Activated T-cell treated with anti-CD3 and anti-CD28 coated beads, Interleukin-2, amount 50 U/mL, for 4 hours (primary cell): Measurements from ENCODE around the gene SFR1. TPM values are rescaled to one million over a fixed set of nuclear protein-coding genes. Genes with fewer than 3 reads are reported as not detected.

ENCODE experiments used
- ATAC-seq, 2 donors: fragments of 200-7000 bp; cut with Tn5 transposase; one replicate each; pipeline ENCODE4 v1.10.0; 2021
- DNase-seq: peaks from one replicate; pipeline ENCODE4 v3.0.0-alpha.2; 2020
- H3K27me3 Mint-ChIP-seq: one replicate; pipeline ENCODE4 v1.8.0; 2021; ENCODE audit warnings: low read depth, mixed read lengths
- H3K36me3 Mint-ChIP-seq: one replicate; pipeline ENCODE4 v1.8.0; 2022; ENCODE audit warnings: mixed read lengths; ENCODE audit not compliant: insufficient read depth
- H3K4me1 Mint-ChIP-seq: one replicate; pipeline ENCODE4 v1.8.0; 2021; ENCODE audit warnings: low read depth, mixed read lengths
- H3K4me3 Mint-ChIP-seq: one replicate; pipeline ENCODE4 v1.8.0; 2021; ENCODE audit warnings: mild to moderate bottlenecking, moderate library complexity, mixed read lengths
- H3K9me3 Mint-ChIP-seq: one replicate; pipeline ENCODE4 v1.8.0; 2021; ENCODE audit warnings: mixed read lengths
- total RNA-seq, 3 donors: library from RNA; stranded (reverse); gene quantifications; one replicate each; pipeline ENCODE4 v1.2.1, GENCODE V29; 2021

Gene SFR1, protein sequence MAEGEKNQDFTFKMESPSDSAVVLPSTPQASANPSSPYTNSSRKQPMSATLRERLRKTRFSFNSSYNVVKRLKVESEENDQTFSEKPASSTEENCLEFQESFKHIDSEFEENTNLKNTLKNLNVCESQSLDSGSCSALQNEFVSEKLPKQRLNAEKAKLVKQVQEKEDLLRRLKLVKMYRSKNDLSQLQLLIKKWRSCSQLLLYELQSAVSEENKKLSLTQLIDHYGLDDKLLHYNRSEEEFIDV
- 10 to 100 TPM in 2 of 3 donors, 1 to 10 TPM in 1; 9.4 to 12.3 (median 11.9) TPM for total RNA-seq

GRCh38 chr10:104121485-104122224 lies at the start of gene SFR1:
SFR1 (plus strand) TSS chr10:104122171; CDS start chr10:104122184, 13 bp downstream.
- peak; percentile 98 for DNase-seq
- Mint-ChIP-seq H3K36me3 (peaks cover 4% of the 10 kb centered on the region), H3K4me1 (peaks cover 37% of the 10 kb centered on the region), H3K4me3 (peak within 1 kb of the TSS; percentile 91), H3K9me3 (no peaks in the 10 kb centered on the region), H3K27me3 (no peaks in the 10 kb centered on the region)
- peak; percentile 89 to 92 for ATAC-seq

GRCh38 chr10:104072786-104073185 lies 49.2 kb upstream of the SFR1 start:
- Mint-ChIP-seq H3K9me3 (no peaks in the 10 kb centered on the region), H3K27me3 (no peaks in the 10 kb centered on the region), H3K4me1 (no peaks in the 10 kb centered on the region), H3K4me3 (no peak overlapping the region), H3K36me3 (no peaks in the 10 kb centered on the region)
- no peak for DNase-seq
- ATAC-seq = no peak

DNA sequence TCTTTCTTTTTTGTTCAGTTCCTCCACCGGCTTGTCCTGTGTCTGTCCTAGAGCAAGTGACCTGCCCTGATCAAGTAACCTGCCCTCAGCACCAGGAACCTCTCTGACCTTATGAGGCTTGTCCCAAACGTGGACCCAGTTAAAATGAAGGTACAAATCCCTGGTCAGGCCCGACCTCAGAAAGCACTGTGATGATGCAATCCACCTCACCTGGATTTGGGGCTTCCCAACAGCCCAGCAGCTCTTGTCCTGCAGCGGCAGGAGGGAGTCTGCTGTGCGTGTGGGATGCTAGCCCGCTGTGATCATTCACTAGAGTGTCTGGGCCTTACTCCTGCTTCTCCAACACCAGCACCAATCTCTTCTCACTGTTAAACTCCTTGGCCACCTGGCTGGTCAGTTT lies 47.5 kb upstream of the SFR1 start:
- H3K4me3 Mint-ChIP-seq = no peak overlapping the region
- no peaks in the 10 kb centered on the region for H3K27me3 Mint-ChIP-seq
- ATAC-seq (no peak), DNase-seq (no peak)
- H3K36me3 Mint-ChIP-seq = no peaks in the 10 kb centered on the region
- no peaks in the 10 kb centered on the region for H3K9me3 Mint-ChIP-seq
- no peaks in the 10 kb centered on the region for H3K4me1 Mint-ChIP-seq

DNA sequence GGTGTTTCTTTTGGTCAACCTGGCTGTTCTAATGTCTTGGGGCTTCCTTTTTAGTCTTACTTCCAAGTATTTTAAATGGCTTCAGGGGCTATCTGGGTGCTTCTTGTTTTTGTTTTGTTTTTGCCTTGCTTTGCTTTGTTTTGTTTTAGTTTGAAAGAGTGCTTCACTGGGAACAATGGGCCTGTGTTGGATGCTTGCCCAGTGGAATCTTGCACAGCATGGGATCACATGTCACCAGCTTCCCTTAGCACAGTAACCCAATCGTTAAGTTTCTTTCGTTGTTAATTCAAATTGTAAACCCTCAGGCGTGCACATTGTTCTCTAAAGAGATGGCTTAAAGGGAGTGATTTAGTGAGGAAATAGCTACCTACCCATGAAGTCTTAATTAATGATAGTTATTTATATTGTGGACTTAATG lies 45.2 kb upstream of the SFR1 start:
- DNase-seq = no peak
- no peaks in the 10 kb centered on the region for H3K4me1 Mint-ChIP-seq

DNA sequence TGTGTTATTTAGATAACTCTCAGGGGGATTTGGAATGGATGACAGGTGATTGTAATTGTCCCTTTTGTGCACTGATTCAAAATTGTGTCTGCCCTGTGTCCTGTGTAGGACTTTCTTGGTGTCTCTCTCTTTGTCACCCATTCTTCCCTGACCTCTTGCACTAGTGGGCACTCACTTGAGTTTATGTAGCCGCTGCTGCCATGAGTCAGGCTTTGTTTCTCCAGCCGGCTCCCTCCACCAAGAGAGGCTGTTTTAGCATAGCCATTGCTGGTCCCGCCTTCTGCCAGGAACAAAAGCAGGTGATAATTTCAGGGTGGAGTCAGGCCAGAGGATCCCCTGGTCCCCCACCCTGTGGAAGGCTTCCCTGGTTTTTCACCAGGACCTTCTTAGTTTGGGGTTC lies 44.7 kb upstream of the SFR1 start:
- DNase-seq (no peak), ATAC-seq (no peak)
- no peaks in the 10 kb centered on the region for H3K4me1 Mint-ChIP-seq
- no peak overlapping the region for H3K4me3 Mint-ChIP-seq
- H3K9me3 Mint-ChIP-seq = no peaks in the 10 kb centered on the region
- H3K27me3 Mint-ChIP-seq = no peaks in the 10 kb centered on the region
- no peaks in the 10 kb centered on the region for H3K36me3 Mint-ChIP-seq

More for the DNA sequence above, 45.2 kb upstream of the SFR1 start:
- H3K4me3 Mint-ChIP-seq = no peak overlapping the region
- ATAC-seq = no peak
- no peaks in the 10 kb centered on the region for H3K36me3 Mint-ChIP-seq
- no peaks in the 10 kb centered on the region for H3K27me3 Mint-ChIP-seq
- H3K9me3 Mint-ChIP-seq = no peaks in the 10 kb centered on the region

GRCh38 chr10:104077663-104078151 lies 44.3 kb upstream of the SFR1 start:
- Mint-ChIP-seq H3K9me3 (no peaks in the 10 kb centered on the region), H3K27me3 (no peaks in the 10 kb centered on the region), H3K4me3 (no peak overlapping the region), H3K4me1 (no peaks in the 10 kb centered on the region), H3K36me3 (no peaks in the 10 kb centered on the region)
- DNase-seq = no peak
- ATAC-seq = no peak

DNA sequence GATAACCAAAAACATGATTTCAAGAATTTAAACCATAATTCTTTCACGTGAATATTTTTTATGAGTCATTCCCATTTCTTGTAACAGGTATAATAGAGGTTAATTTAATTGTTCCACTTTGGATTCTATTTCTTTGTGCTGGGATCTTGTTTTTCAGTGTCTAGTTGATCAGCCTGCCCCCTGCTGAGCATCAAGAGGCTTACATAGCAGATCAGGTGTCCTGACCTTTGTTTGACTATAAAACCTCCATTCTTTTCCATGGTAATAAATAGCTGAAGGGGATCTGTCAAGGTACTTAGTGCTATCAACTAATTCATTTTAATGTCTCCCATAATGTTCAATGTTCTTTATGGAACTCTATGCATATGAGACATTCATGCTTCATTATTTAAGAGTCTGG lies 41.2 kb upstream of the SFR1 start:
- ATAC-seq (no peak), DNase-seq (no peak)
- H3K27me3 Mint-ChIP-seq = no peaks in the 10 kb centered on the region
- H3K4me3 Mint-ChIP-seq = no peak overlapping the region
- no peaks in the 10 kb centered on the region for H3K4me1 Mint-ChIP-seq
- H3K9me3 Mint-ChIP-seq = no peaks in the 10 kb centered on the region
- no peaks in the 10 kb centered on the region for H3K36me3 Mint-ChIP-seq

DNA sequence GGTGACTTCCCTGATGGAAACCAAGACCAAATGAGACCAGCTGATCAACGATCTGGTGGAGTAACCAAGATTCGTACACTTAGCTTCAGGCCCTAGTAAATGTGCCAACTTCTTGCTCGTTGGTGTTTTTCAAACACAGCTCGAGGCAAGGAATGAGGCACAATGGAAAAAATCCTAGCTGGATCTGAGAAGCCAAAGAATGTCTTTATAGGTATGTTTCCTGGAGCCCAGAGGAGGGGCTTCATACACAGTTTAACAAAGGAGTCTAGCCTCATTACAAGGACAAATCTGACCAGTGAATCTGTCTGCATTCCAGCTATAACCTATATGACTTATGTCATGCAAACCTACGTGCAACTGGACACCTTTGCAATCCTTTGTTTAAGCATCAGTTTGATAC lies 40.0 kb upstream of the SFR1 start:
- H3K27me3 Mint-ChIP-seq = no peaks in the 10 kb centered on the region
- DNase-seq (no peak), ATAC-seq (no peak)
- H3K36me3 Mint-ChIP-seq = no peaks in the 10 kb centered on the region
- H3K4me3 Mint-ChIP-seq = no peak overlapping the region
- no peaks in the 10 kb centered on the region for H3K4me1 Mint-ChIP-seq
- H3K9me3 Mint-ChIP-seq = no peaks in the 10 kb centered on the region

DNA sequence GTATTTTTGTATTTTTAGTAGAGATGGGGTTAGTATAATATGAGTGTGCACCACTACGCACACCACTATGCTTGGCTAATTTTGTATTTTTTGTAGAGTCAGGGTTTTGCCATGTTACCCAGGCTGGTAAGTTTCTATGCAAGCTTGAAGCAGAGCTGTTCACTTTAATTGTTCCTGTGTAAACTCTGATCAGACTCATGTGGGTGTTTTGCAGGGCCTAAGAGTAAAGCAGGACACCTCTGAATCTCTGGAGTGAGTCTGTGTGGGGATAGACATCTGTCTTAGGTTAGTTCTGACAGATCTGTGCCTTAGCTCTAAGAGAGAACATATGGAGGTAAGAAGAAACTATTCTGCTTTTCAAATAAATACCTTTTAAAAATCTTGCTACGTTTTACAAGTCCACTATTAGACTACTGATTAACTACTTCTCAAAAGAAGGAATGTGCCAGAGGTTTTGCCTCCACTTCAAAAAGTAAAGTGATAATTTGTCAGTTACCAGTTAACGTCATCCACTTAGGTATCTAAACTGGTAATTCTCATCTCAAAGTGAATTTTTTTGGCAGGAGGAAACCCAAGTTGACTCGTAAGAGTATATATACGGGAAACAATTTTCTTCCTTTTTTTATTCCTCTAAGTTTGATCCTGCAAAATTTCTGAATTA lies 37.4 kb upstream of the SFR1 start:
- ATAC-seq (no peak), DNase-seq (no peak)
- no peaks in the 10 kb centered on the region for H3K36me3 Mint-ChIP-seq
- H3K4me3 Mint-ChIP-seq = no peak overlapping the region
- H3K9me3 Mint-ChIP-seq = no peaks in the 10 kb centered on the region
- H3K27me3 Mint-ChIP-seq = no peaks in the 10 kb centered on the region
- H3K4me1 Mint-ChIP-seq = no peaks in the 10 kb centered on the region

GRCh38 chr10:104085801-104086400 lies 36.1 kb upstream of the SFR1 start, which contains the start of gene COL17A1:
COL17A1 (minus strand) TSS chr10:104085880; CDS start chr10:104080673, 5,207 bp downstream.
- Mint-ChIP-seq H3K9me3 (no peaks in the 10 kb centered on the region), H3K4me1 (no peaks in the 10 kb centered on the region), H3K4me3 (no peak within 1 kb of the TSS), H3K27me3 (no peaks in the 10 kb centered on the region), H3K36me3 (no peaks in the 10 kb centered on the region)
- no peak for DNase-seq
- no peak for ATAC-seq

DNA sequence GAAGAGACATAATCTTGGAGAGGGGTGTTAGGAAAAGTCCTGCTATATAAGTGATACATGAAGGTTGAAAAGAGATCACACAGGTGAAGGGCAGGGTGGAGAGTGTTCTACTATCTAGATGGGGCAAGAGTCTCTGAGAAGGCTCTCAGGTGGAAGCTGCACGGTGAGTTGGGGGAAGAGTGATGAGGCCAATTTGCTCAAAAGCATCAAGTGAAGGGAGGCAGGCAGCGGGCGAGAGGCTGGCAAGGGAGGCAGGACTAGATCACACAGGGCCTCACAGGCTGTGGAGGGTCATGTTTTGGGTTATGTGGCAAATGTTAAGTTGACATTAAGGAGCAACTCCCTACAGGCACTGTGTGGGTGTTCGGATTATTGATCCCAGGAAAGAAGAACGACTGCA lies 33.7 kb upstream of the SFR1 start:
- Mint-ChIP-seq H3K9me3 (no peaks in the 10 kb centered on the region), H3K4me3 (no peak overlapping the region), H3K4me1 (no peaks in the 10 kb centered on the region), H3K27me3 (no peaks in the 10 kb centered on the region), H3K36me3 (no peaks in the 10 kb centered on the region)
- no peak for DNase-seq
- ATAC-seq = no peak

GRCh38 chr10:104089621-104090020 lies 32.4 kb upstream of the SFR1 start:
- H3K4me3 Mint-ChIP-seq = no peak overlapping the region
- no peaks in the 10 kb centered on the region for H3K27me3 Mint-ChIP-seq
- ATAC-seq (no peak), DNase-seq (no peak)
- H3K36me3 Mint-ChIP-seq = no peaks in the 10 kb centered on the region
- H3K4me1 Mint-ChIP-seq = peaks cover 7% of the 10 kb centered on the region
- peaks cover 4% of the 10 kb centered on the region for H3K9me3 Mint-ChIP-seq

DNA sequence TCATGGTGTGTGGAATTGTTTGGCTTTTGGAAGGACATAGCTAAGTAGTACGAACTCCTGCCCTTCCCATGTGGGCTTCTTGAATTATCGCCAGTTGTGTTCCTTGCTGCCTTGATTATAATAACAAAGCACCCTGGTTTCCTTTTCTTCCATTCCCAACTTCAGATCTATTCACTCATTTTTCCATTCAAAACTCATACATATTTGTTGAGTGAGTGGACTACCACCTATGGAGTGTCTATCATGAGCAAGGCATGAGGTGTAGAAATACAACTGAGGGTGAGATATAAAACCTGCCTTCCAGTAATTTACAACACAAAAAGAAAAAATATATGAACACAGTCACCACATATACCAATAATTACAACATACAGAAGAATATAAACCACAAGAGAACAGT lies 31.4 kb upstream of the SFR1 start:
- Mint-ChIP-seq H3K4me3 (no peak overlapping the region), H3K27me3 (no peaks in the 10 kb centered on the region), H3K36me3 (no peaks in the 10 kb centered on the region), H3K4me1 (peaks cover 9% of the 10 kb centered on the region), H3K9me3 (peaks cover 4% of the 10 kb centered on the region)
- no peak for ATAC-seq
- no peak for DNase-seq

DNA sequence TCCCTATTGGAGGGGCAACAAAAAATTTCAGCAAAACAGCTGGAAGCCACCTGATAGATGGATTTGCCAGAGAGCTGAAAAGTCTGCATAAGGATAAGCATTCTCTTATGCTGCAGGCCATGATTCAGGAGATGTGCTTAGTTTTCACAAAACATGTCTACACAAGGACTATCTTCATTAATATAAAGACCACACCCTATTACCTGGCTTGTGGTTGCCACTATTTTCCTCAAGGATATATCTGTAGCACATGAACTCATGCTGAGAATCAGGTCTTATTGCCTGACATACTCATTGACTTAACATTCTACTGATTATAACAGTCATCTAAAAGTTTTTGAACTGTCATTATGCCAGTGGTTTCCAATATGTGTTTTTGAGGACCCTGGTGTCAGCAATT lies 29.2 kb upstream of the SFR1 start:
- Mint-ChIP-seq H3K36me3 (no peaks in the 10 kb centered on the region), H3K4me3 (no peak overlapping the region), H3K27me3 (peaks cover 6% of the 10 kb centered on the region), H3K9me3 (peaks cover 4% of the 10 kb centered on the region), H3K4me1 (peaks cover 9% of the 10 kb centered on the region)
- ATAC-seq = no peak
- no peak for DNase-seq
